K562 (cell line): ENCODE results near the gene MPND. TPM values are rescaled to one million over a fixed set of nuclear protein-coding genes. Genes with fewer than 3 reads are reported as not detected.

Source experiments
- ATAC-seq: fragments of 200-7000 bp; cut with Tn5 transposase; 3 replicates; pipeline ENCODE4 v1.9.1; 2020; ENCODE audit warnings: moderate library complexity
- BruUV-seq: library from RNA; stranded (reverse); fragments of 400-500 nt; replicated peaks from 2 replicates; lab custom pipeline; 2021; lab: Mats Ljungman, UMichigan
- CTCF ChIA-PET: fragments of 300-600 bp; formaldehyde crosslinking; extraction: SDS; loops from one replicate; lab custom pipeline; 2021; ENCODE audit warnings: low intra/inter-chr PET ratio; lab: Yijun Ruan, JAX
- POLR2A ChIA-PET: fragments of 300-600, 350-650 bp; sonication (Branson Sonifier 250); formaldehyde crosslinking; extraction: SDS; loops from one replicate; lab custom pipeline; 2021; ENCODE audit warnings: antibody characterized with exemption, inconsistent platforms; lab: Yijun Ruan, JAX
- DNase-seq, 4 experiments: peaks; one replicate each; pipeline versions ENCODE4 v3.0.0 to v3.0.0-alpha.2; 2011 to 2018; ENCODE audit warnings: low spot score in 3 of 4, mixed read lengths in 3 of 4; ENCODE audit errors: extremely low read depth in 1 of 4
- FAIRE-seq: peaks from 2 replicates; lab custom pipeline; 2011; peaks lifted over from hg19 to GRCh38; lab: Jason Lieb, UNC
- H2AFZ ChIP-seq: 2 replicates; pipeline ENCODE4 v1.6.0; 2011; ENCODE audit warnings: low read depth, low read length, control low read depth, inconsistent platforms
- H3K27ac ChIP-seq: fragments of 200-600 bp; 3 replicates; pipeline ENCODE4 v1.8.0; 2011; ENCODE audit warnings: low read depth, mild to moderate bottlenecking, control low read depth, inconsistent platforms, low read length, moderate library complexity, mixed read lengths; ENCODE audit errors: extremely low read depth
- H3K27me3 ChIP-seq, 2 experiments: fragments of 300-600 bp in 1 of 2; 2 replicates in 1 of 2; 3 replicates in 1 of 2; pipeline versions ENCODE4 v1.6.0 to v1.8.0; 2011; ENCODE audit warnings: inconsistent platforms in 2 of 2, low read length in 2 of 2, mild to moderate bottlenecking in 1 of 2, mixed read lengths in 1 of 2, moderate library complexity in 1 of 2; ENCODE audit not compliant: control insufficient read depth in 2 of 2, insufficient read depth in 2 of 2
- H3K36me3 ChIP-seq: fragments of 300-600 bp; 3 replicates; pipeline ENCODE4 v1.8.0; 2011; ENCODE audit warnings: mild to moderate bottlenecking, low read length, inconsistent platforms; ENCODE audit not compliant: control insufficient read depth, insufficient read depth
- H3K4me1 ChIP-seq, 2 experiments: fragments of 200-600 bp in 1 of 2; replicated peaks in 1 of 2; 2 replicates in 1 of 2; 3 replicates in 1 of 2; pipeline versions ENCODE4 v1.5.1 to v1.8.0; 2011; ENCODE audit warnings: inconsistent platforms in 2 of 2, low read length in 2 of 2, mild to moderate bottlenecking in 1 of 2, mixed read lengths in 1 of 2, moderate library complexity in 1 of 2; ENCODE audit not compliant: control insufficient read depth in 2 of 2, insufficient read depth in 2 of 2
- H3K4me2 ChIP-seq: 2 replicates; pipeline ENCODE4 v1.6.1; 2011; ENCODE audit warnings: low read length, control low read depth, inconsistent platforms, mixed read lengths; ENCODE audit not compliant: insufficient read depth
- H3K4me3 ChIP-seq: fragments of 200-600 bp; sonication (generic), shearing (Covaris generic); 2 replicates; pipeline ENCODE4 v1.5.1; 2016; ENCODE audit warnings: control low read depth, inconsistent platforms
- H3K79me2 ChIP-seq: fragments of 200-600 bp; 3 replicates; pipeline ENCODE4 v1.8.0; 2011; ENCODE audit warnings: low read length, inconsistent platforms; ENCODE audit not compliant: control insufficient read depth, insufficient read depth
- H3K9ac ChIP-seq, 2 experiments: 2 replicates each; pipeline versions ENCODE4 v1.6.0 to v1.6.1; 2011; ENCODE audit warnings: low read depth in 2 of 2, low read length in 2 of 2, control low read depth in 1 of 2, inconsistent platforms in 1 of 2, mild to moderate bottlenecking in 1 of 2, mixed read lengths in 1 of 2; ENCODE audit not compliant: insufficient read depth in 1 of 2
- H3K9me1 ChIP-seq: one replicate; pipeline ENCODE4 v1.6.0; 2011; ENCODE audit warnings: inconsistent platforms, mild to moderate bottlenecking, low read length, moderate library complexity; ENCODE audit not compliant: control insufficient read depth, insufficient read depth
- H3K9me3 ChIP-seq: replicated peaks from 2 replicates; pipeline ENCODE4 v1.5.1; 2011; ENCODE audit warnings: low read depth, low read length, inconsistent platforms; ENCODE audit not compliant: control insufficient read depth, insufficient read depth
- H4K20me1 ChIP-seq: replicated peaks from 2 replicates; pipeline ENCODE4 v1.6.1; 2011; ENCODE audit warnings: low read length, inconsistent platforms, mixed read lengths; ENCODE audit not compliant: control insufficient read depth, insufficient read depth
- BCOR ChIP-seq: fragments of 450-650 bp; IDR thresholded peaks from 2 replicates; pipeline ENCODE4 v1.6.1; 2016
- DLX4 ChIP-seq: fragments of 250-450 bp; sonication (Bioruptor Pico); IDR thresholded peaks from 2 replicates; pipeline ENCODE4 v1.6.1; 2021; ENCODE audit warnings: mild to moderate bottlenecking
- KDM1A ChIP-seq, 2 experiments: fragments of 450-650 bp; IDR thresholded peaks; 2 replicates each; pipeline ENCODE4 v1.6.1; 2016; ENCODE audit warnings: mild to moderate bottlenecking in 2 of 2
- MLX ChIP-seq, 2 experiments: fragments of 450-650 bp in 1 of 2; sonication (generic) in 1 of 2; formaldehyde crosslinking; conservative IDR thresholded peaks; 2 replicates each; pipeline versions ENCODE4 v1.4.0 to v1.8.1; 2020 to 2022; ENCODE audit warnings: mild to moderate bottlenecking in 1 of 2, missing genetic modification reagents in 1 of 2
- RBM17 ChIP-seq: fragments of 200-400 bp; formaldehyde crosslinking; IDR thresholded peaks from 2 replicates; pipeline ENCODE4 v1.6.1; 2017; ENCODE audit warnings: low read depth, mild to moderate bottlenecking, low read length, borderline replicate concordance
- RBM25 ChIP-seq: fragments of 200-400 bp; formaldehyde crosslinking; IDR thresholded peaks from 2 replicates; pipeline ENCODE4 v1.6.1; 2018; ENCODE audit warnings: low read length, low read depth, moderate library complexity; ENCODE audit not compliant: severe bottlenecking
- WGBS: fragments of 100-300 bp; shearing (Covaris generic); methylation state at CpG from one replicate; pipeline ENCODE4 v1.1.6; 2016; ENCODE audit warnings: low coverage, mixed read lengths; ENCODE audit not compliant: insufficient coverage; ENCODE audit errors: missing lambda C conversion rate; 5-methylcytosine and 5-hydroxymethylcytosine counted together
- in situ Hi-C: fragments of 300-500 bp; cut with MboI; formaldehyde crosslinking; loops from 4 replicates; pipeline ENCODE4 v1.15.0; 2018; ENCODE audit warnings: inconsistent platforms, mixed read lengths
- intact Hi-C: fragments of 100-400 bp; cut with micrococcal nuclease; formaldehyde crosslinking; loops from 2 replicates; pipeline ENCODE4 v1.14.2; 2022
- polyA plus RNA-seq, 8 experiments: library from polyadenylated mRNA; depleted of rRNA in 4 of 8; stranded (reverse) in 5 of 8; unstranded in 3 of 8; fragments of >200 nt; fragmentation: Nextera tagmentation in 2 of 8; fragmentation: Illumina TruSeq in 1 of 8; extraction: Ambion mirVana in 2 of 8; extraction: Trizol in 1 of 8; gene quantifications; 2 replicates each; pipeline versions ENCODE4 v1.2.1 to v1.2.3, GENCODE V29; 2011 to 2014; ENCODE audit warnings: inconsistent platforms in 1 of 8, missing spikeins in 1 of 8
- total RNA-seq, 7 experiments: library from RNA; depleted of rRNA in 6 of 7; stranded (reverse); fragments of >200 nt in 6 of 7; fragmentation: Illumina TruSeq in 2 of 7; extraction: Trizol in 2 of 7; gene quantifications; 2 replicates each; pipeline versions ENCODE4 v1.2.1 to v1.2.3, GENCODE V29; 2011 to 2021; ENCODE audit warnings: low replicate concordance in 1 of 7

The MPND gene
- total and polyA plus RNA-seq, 9 of the 15 experiments (the other 6 are each of a cell fraction or from before 2014, with no cell fraction given), result 0.25 to 14.0 (median 3.9) TPM

GRCh38 chr19:4323692-4324091 lies 19.7 kb upstream of the MPND start:
- H2AFZ ChIP-seq, result no peak overlapping the region
- peak; percentile 25 to 63; a peak in 2 of 4 replicates for TF ChIP-seq KDM1A (IDR thresholded peaks at IDR 0.05)
- peak; percentile 60; the same call in 1 of the 2 replicates for TF ChIP-seq BCOR
- peak; percentile 51 for TF ChIP-seq RBM25
- no peak for TF ChIP-seq MLX (CRISPR knock-in tag; conservative IDR thresholded peaks at IDR 0.05)
- TF ChIP-seq RBM17, result no peak
- TF ChIP-seq DLX4 (CRISPR knock-in tag), result no peak
- BruUV-seq, result no TSS peak
- no peaks in the 10 kb centered on the region; a peak in 1 of 5 replicates for H3K27me3 ChIP-seq
- intact Hi-C loops (no loop called here), in situ Hi-C loops (no loop called here)
- H3K4me2 ChIP-seq, result no peak overlapping the region
- H3K9me3 ChIP-seq, result peaks cover 4% of the 10 kb centered on the region; the same call in 1 of the 2 replicates
- ChIA-PET CTCF (no interaction called here), POLR2A (interaction anchor here (0.6 kb wide), 1 partner anchor 330 kb away, joined by 3 read pairs; no protein-coding TSS in a partner anchor)
- H3K27ac ChIP-seq, result no peak overlapping the region
- ATAC-seq (no peak), DNase-seq (no peak), FAIRE-seq (no peak)
- H3K9ac ChIP-seq, result peak overlapping the region in 1 of 2 experiments; percentile 23; a peak in 2 of 4 replicates
- H3K36me3 ChIP-seq, result no peaks in the 10 kb centered on the region
- no peak overlapping the region for H3K4me3 ChIP-seq
- H3K4me1 ChIP-seq, result peaks cover 0 to 38% of the 10 kb centered on the region in 2 experiments; a peak in 3 of 5 replicates
- H4K20me1 ChIP-seq, result peaks cover 7% of the 10 kb centered on the region; the same call in 1 of the 2 replicates
- 60% methylated on average over 7 of the region's 9 CpGs for WGBS
- H3K79me2 ChIP-seq, result peaks cover 7% of the 10 kb centered on the region
- H3K9me1 ChIP-seq, result no peaks in the 10 kb centered on the region
